Osteoblast (primary cell): ENCODE results near the gene ANO4. TPM values are rescaled to one million over a fixed set of nuclear protein-coding genes. Genes with fewer than 3 reads are reported as not detected.

Experiments used
- DNase-seq: peaks from one replicate; pipeline ENCODE4 v3.0.0; 2011; ENCODE audit warnings: low spot score, mixed read lengths; ENCODE audit not compliant: insufficient read length; ENCODE audit errors: missing footprints
- H2AFZ ChIP-seq: 2 replicates; pipeline ENCODE4 v1.6.0; 2011; ENCODE audit warnings: mild to moderate bottlenecking, low read length
- H3K27ac ChIP-seq: 2 replicates; pipeline ENCODE4 v1.5.1; 2011; ENCODE audit warnings: mild to moderate bottlenecking, low read depth, low read length, moderate library complexity
- H3K27me3 ChIP-seq: 2 replicates; pipeline ENCODE4 v1.6.0; 2012; ENCODE audit warnings: mild to moderate bottlenecking, control low read depth, inconsistent platforms, low read length, moderate library complexity; ENCODE audit not compliant: insufficient read depth
- H3K36me3 ChIP-seq: 2 replicates; pipeline ENCODE4 v1.5.1; 2011; ENCODE audit warnings: mild to moderate bottlenecking, low read length, control low read depth, moderate library complexity; ENCODE audit not compliant: insufficient read depth
- H3K4me1 ChIP-seq: 2 replicates; pipeline ENCODE4 v1.5.1; 2011; ENCODE audit warnings: mild to moderate bottlenecking, low read length, control low read depth, moderate library complexity; ENCODE audit not compliant: insufficient read depth
- H3K4me2 ChIP-seq: 2 replicates; pipeline ENCODE4 v1.6.0; 2011; ENCODE audit warnings: mild to moderate bottlenecking, low read length; ENCODE audit not compliant: insufficient read depth
- H3K4me3 ChIP-seq: fragments of 200-600 bp; sonication (generic); 3 replicates; pipeline ENCODE4 v1.5.1; 2012; ENCODE audit warnings: mild to moderate bottlenecking, low read length, inconsistent platforms; ENCODE audit not compliant: insufficient read depth
- H3K79me2 ChIP-seq: 2 replicates; pipeline ENCODE4 v1.6.0; 2012; ENCODE audit warnings: mild to moderate bottlenecking, low read length, control low read depth, inconsistent platforms; ENCODE audit not compliant: insufficient read depth
- H3K9me3 ChIP-seq: 2 replicates; pipeline ENCODE4 v1.5.1; 2011; ENCODE audit warnings: low read depth, low read length, control low read depth
- H4K20me1 ChIP-seq: 2 replicates; pipeline ENCODE4 v1.6.0; 2012; ENCODE audit warnings: mild to moderate bottlenecking, low read length, control low read depth; ENCODE audit not compliant: insufficient read depth
- total RNA-seq: library from RNA; depleted of rRNA; stranded (reverse); fragments of >200 nt; gene quantifications from 2 replicates; pipeline ENCODE4 v1.2.3, GENCODE V29; 2012
- TF ChIP-seq, protein P1 (sequence below): IDR thresholded peaks from 2 replicates; pipeline ENCODE4 v1.5.1; 2011; ENCODE audit warnings: mild to moderate bottlenecking, low read depth, low read length, moderate library complexity; ENCODE audit errors: extremely low read depth

ANO4 gene
- total RNA-seq, 1 donor, result not detected

DNA sequence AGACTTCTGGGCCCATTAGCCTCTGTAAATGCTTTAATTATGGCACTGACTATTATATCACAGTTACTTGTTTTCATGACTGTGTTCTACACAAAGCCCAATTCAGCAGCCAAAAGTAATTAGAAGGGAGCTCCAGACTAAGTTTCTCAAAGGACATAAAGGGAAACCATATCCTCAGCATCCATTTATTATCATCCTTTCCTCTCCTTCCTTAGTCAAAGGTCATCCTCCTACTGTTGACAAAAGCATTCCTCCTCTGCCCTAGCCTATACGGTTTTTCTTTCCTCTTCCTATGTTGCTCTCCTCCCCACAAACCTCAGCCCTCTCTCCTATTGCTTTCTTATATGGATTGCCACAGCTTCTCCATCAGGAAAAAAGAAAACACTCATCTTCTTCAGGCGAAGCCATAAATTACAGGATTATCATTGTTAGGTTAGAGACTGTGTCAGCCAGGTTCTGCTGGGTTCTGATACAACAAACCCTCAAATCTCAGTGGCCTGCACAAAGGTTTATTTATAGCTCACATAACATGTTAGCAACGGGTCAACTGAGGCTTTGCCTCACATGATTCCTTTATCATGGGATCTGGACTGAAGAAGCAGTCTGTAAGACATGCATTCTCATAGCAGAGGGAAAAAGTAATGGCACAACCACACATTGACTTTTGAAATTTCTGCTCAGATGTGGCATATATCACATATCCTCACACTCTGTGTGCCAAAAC is 208.3 kb downstream of the ANO4 start:
- DNase-seq, result no peak
- Histone ChIP-seq H3K4me2 (no peak overlapping the region), H3K36me3 (no peaks in the 10 kb centered on the region), H3K27me3 (no peaks in the 10 kb centered on the region), H3K9me3 (no peaks in the 10 kb centered on the region), H4K20me1 (no peaks in the 10 kb centered on the region), H3K79me2 (no peaks in the 10 kb centered on the region), H2AFZ (no peak overlapping the region), H3K4me1 (no peaks in the 10 kb centered on the region), H3K4me3 (no peak overlapping the region), H3K27ac (no peak overlapping the region)
- TF ChIP-seq, protein P1, sequence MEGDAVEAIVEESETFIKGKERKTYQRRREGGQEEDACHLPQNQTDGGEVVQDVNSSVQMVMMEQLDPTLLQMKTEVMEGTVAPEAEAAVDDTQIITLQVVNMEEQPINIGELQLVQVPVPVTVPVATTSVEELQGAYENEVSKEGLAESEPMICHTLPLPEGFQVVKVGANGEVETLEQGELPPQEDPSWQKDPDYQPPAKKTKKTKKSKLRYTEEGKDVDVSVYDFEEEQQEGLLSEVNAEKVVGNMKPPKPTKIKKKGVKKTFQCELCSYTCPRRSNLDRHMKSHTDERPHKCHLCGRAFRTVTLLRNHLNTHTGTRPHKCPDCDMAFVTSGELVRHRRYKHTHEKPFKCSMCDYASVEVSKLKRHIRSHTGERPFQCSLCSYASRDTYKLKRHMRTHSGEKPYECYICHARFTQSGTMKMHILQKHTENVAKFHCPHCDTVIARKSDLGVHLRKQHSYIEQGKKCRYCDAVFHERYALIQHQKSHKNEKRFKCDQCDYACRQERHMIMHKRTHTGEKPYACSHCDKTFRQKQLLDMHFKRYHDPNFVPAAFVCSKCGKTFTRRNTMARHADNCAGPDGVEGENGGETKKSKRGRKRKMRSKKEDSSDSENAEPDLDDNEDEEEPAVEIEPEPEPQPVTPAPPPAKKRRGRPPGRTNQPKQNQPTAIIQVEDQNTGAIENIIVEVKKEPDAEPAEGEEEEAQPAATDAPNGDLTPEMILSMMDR, result no peak

DNA sequence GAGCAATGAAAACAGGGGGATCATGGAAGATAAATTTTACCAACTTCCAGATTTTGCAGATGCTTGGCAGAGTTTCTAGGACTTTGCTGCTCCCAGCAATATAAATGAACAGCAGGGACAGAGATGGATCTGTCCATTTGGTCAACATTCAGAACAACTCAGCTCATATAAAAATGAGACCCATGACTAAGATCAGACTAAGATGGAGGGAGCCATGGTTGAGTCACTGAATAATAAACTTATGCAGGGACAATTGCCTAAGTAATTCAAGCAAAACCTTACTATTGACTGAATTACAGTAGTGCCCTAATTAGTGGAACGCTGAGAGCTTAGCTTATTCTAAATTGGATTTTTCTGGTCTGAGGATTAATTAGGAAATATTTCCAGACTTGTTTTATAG is 210.3 kb downstream of the ANO4 start:
- Histone ChIP-seq H3K4me1 (no peaks in the 10 kb centered on the region), H4K20me1 (no peaks in the 10 kb centered on the region), H3K4me2 (no peak overlapping the region), H3K27me3 (no peaks in the 10 kb centered on the region), H2AFZ (no peak overlapping the region), H3K79me2 (no peaks in the 10 kb centered on the region), H3K9me3 (no peaks in the 10 kb centered on the region), H3K4me3 (no peak overlapping the region), H3K36me3 (no peaks in the 10 kb centered on the region), H3K27ac (no peak overlapping the region)
- no peak for DNase-seq
- TF ChIP-seq, protein P1, result no peak

DNA sequence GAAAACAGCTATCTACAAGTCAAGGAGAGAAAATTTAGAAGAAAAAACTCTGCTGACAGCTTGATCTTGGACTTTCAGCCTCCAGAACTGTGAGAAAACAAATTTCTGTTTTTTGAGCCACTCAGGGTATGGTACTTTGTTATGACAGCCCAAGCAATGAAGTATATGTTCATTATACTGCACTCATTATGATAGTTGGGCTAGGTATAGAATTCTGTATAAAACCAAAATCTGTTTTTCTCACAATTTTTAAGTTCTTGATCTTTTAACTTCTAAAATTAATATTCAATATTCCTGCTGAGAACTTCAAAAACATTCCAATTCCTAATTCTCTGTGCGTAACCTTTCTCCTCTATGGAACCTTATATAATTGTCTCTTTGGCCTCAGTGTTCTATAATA is 214.7 kb downstream of the ANO4 start:
- no peak for DNase-seq

DNA sequence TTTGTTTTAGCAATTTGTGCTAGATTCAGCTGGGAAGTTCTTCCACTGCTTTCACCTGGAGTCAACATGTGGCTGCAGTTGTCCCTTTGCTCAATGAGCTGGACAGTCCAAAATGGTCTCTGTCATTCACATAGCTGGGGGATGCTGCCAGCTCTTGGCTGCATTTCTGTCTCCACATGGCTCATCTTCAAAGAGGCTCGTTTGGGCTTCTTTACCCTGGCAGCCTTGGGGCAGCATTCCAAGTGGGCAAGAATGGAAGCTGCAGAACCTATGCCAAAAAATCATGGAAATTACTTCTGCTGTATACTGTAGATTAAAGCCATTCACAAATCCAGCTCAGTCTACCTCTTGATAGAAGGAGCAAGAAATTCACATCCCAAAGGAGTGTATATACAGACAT is 216.3 kb downstream of the ANO4 start:
- H3K9me3 ChIP-seq, result no peaks in the 10 kb centered on the region
- no peak overlapping the region for H3K27ac ChIP-seq
- no peak overlapping the region for H3K4me2 ChIP-seq
- H3K27me3 ChIP-seq, result no peaks in the 10 kb centered on the region
- H3K4me1 ChIP-seq, result no peaks in the 10 kb centered on the region
- no peaks in the 10 kb centered on the region for H3K79me2 ChIP-seq
- no peaks in the 10 kb centered on the region for H4K20me1 ChIP-seq
- no peak overlapping the region for H3K4me3 ChIP-seq
- no peaks in the 10 kb centered on the region for H3K36me3 ChIP-seq
- TF ChIP-seq, protein P1, result no peak
- no peak overlapping the region for H2AFZ ChIP-seq
- DNase-seq, result no peak

More for the DNA sequence above, 214.7 kb downstream of the ANO4 start:
- Histone ChIP-seq H3K27ac (no peak overlapping the region), H3K4me2 (no peak overlapping the region), H4K20me1 (no peaks in the 10 kb centered on the region), H3K36me3 (no peaks in the 10 kb centered on the region), H3K4me3 (no peak overlapping the region), H3K27me3 (no peaks in the 10 kb centered on the region), H3K4me1 (no peaks in the 10 kb centered on the region), H2AFZ (no peak overlapping the region), H3K79me2 (no peaks in the 10 kb centered on the region), H3K9me3 (no peaks in the 10 kb centered on the region)
- TF ChIP-seq, protein P1, result no peak
